Chondrocyte (in vitro differentiated cells): ENCODE data around the gene RHBDF2. TPM values are rescaled to one million over a fixed set of nuclear protein-coding genes. Genes with fewer than 3 reads are reported as not detected.
A peak's percentile ranks its signal among the peaks of the same experiment; 100 is the strongest.
"Not testable (repeated sequence)": the region's sequence is repeated elsewhere in the genome, so short reads cannot be mapped to it uniquely, and the experiment has no call there.

Experiments used
- DNase-seq: peaks from one replicate; pipeline ENCODE4 v3.0.0; 2021; ENCODE audit warnings: mixed read lengths, low spot score
- H3K27ac Mint-ChIP-seq: one replicate; pipeline ENCODE4 v1.8.0; 2021; ENCODE audit warnings: mild to moderate bottlenecking, moderate library complexity, mixed read lengths; ENCODE audit not compliant: unreplicated experiment
- H3K27me3 Mint-ChIP-seq: 2 replicates; pipeline ENCODE4 v1.8.0; 2021; ENCODE audit warnings: low read depth, mixed read lengths
- H3K36me3 Mint-ChIP-seq: 2 replicates; pipeline ENCODE4 v1.8.0; 2021; ENCODE audit warnings: low read depth, mixed read lengths
- H3K4me1 Mint-ChIP-seq: 2 replicates; pipeline ENCODE4 v1.8.0; 2021; ENCODE audit warnings: low read depth, mild to moderate bottlenecking, mixed read lengths
- H3K4me3 Mint-ChIP-seq: one replicate; pipeline ENCODE4 v1.8.0; 2021; ENCODE audit warnings: mild to moderate bottlenecking, moderate library complexity, mixed read lengths; ENCODE audit not compliant: unreplicated experiment
- H3K9me3 Mint-ChIP-seq: 2 replicates; pipeline ENCODE4 v1.8.0; 2021; ENCODE audit warnings: low read depth, mixed read lengths
- total RNA-seq: library from RNA; stranded (reverse); gene quantifications from 3 replicates; pipeline ENCODE4 v1.2.1, GENCODE V29; 2021
- TF ChIP-seq, protein P1 (sequence below): fragments of 200-600 bp; sonication (generic); IDR thresholded peaks from 2 replicates; pipeline ENCODE4 v1.5.0; 2021; ENCODE audit warnings: antibody characterized with exemption, mild to moderate bottlenecking, moderate library complexity

The RHBDF2 gene
- total RNA-seq, 1 donor from 2014 or later, result 5.4 TPM

GRCh38 chr17:76535788-76536510, 34.7 kb upstream of the RHBDF2 start:
- H3K27ac Mint-ChIP-seq, result no peak overlapping the region
- no peak for DNase-seq
- peaks cover 11% of the 10 kb centered on the region for H3K4me1 Mint-ChIP-seq
- H3K9me3 Mint-ChIP-seq, result no peaks in the 10 kb centered on the region
- no peaks in the 10 kb centered on the region for H3K27me3 Mint-ChIP-seq
- H3K36me3 Mint-ChIP-seq, result no peaks in the 10 kb centered on the region
- TF ChIP-seq, protein P1, sequence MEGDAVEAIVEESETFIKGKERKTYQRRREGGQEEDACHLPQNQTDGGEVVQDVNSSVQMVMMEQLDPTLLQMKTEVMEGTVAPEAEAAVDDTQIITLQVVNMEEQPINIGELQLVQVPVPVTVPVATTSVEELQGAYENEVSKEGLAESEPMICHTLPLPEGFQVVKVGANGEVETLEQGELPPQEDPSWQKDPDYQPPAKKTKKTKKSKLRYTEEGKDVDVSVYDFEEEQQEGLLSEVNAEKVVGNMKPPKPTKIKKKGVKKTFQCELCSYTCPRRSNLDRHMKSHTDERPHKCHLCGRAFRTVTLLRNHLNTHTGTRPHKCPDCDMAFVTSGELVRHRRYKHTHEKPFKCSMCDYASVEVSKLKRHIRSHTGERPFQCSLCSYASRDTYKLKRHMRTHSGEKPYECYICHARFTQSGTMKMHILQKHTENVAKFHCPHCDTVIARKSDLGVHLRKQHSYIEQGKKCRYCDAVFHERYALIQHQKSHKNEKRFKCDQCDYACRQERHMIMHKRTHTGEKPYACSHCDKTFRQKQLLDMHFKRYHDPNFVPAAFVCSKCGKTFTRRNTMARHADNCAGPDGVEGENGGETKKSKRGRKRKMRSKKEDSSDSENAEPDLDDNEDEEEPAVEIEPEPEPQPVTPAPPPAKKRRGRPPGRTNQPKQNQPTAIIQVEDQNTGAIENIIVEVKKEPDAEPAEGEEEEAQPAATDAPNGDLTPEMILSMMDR, result no peak
- no peak overlapping the region for H3K4me3 Mint-ChIP-seq

DNA sequence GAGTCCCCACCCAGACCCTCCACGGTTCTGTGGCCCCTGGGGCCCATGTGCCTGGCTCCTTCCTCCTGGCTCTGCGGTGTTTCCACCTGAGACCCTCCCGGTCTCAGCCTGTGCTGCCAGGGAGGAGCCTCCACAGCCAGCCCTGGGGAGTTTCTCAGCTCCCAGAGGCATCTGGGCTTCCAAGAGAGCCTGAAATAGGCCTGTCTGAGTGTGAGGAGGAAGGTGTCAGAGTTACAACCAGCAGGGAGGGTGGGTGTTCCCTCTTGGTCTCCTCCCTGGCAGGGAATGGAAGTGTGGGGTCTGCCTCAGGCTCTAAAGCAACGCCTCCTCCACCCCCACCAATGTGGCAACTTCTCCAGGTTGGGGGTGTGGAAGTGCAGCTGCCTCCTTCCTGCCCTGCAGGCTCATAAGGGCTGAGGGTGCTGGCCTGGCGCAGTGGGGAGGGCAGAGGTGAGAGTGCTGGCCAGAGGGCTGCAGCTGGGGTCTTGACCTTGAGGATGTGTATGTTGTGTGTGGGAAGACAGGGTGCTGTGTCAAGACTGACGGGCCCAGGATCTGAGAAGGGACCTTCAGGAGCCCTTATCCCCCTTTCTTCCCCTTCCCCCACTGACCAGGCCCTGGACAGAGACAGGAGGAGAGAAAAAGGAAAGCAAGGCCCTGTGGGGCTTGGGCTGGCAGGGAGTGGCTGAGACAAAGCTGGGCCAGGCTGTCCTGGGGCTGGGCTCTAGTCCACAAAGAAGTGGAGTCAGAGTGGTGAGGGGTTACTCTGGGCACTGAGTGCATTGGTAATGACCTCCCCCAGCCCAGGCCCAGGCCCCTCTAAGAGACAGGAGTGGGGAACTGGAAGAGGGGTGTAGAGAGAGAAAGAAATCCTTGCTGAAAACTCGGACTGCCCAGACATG, 33.9 kb upstream of the RHBDF2 start:
- no peak overlapping the region for H3K27ac Mint-ChIP-seq
- H3K9me3 Mint-ChIP-seq, result no peaks in the 10 kb centered on the region
- H3K36me3 Mint-ChIP-seq, result no peaks in the 10 kb centered on the region
- TF ChIP-seq, protein P1, result no peak
- H3K4me3 Mint-ChIP-seq, result no peak overlapping the region
- no peaks in the 10 kb centered on the region for H3K27me3 Mint-ChIP-seq
- peaks cover 11% of the 10 kb centered on the region for H3K4me1 Mint-ChIP-seq
- DNase-seq, result no peak

DNA sequence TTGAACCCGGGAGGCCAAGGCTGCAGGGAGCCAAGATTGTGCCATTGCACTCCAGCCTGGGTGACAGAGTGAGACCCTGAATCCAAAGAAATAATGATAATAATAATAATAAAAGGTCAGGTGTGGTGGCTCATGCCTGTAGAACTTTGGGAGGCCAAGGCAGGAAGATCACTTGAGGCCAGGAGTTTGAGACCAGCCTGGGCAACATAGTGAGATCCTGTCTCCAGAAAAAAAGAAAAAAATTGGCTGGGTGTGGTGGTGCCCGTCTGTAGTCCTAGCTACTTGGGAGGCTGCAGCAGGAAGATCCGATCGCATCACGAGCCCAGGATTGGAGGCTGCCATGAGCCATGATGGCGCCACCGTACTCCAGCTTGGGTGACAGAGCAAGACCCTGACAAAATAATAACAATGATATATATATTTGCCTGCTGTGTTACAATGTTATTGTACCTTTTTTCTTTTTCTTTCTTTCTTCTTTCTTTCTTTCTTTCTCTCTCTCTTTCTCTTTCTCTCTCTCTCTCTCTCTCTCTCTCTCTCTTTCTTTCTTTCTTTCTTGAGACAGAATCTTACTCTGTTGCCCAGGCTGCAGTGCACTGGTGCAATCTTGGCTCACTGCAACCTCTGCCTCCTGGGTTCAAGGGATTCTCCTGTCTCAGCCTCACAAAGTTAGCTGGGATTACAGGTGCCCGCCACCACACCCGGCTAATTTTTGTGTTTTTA, 32.6 kb upstream of the RHBDF2 start:
- H3K4me1 Mint-ChIP-seq, result peaks cover 23% of the 10 kb centered on the region
- H3K27ac Mint-ChIP-seq, H3K4me3 Mint-ChIP-seq, H3K27me3 Mint-ChIP-seq, H3K9me3 Mint-ChIP-seq, H3K36me3 Mint-ChIP-seq: not testable (repeated sequence)
- DNase-seq, result peak; percentile 22

DNA sequence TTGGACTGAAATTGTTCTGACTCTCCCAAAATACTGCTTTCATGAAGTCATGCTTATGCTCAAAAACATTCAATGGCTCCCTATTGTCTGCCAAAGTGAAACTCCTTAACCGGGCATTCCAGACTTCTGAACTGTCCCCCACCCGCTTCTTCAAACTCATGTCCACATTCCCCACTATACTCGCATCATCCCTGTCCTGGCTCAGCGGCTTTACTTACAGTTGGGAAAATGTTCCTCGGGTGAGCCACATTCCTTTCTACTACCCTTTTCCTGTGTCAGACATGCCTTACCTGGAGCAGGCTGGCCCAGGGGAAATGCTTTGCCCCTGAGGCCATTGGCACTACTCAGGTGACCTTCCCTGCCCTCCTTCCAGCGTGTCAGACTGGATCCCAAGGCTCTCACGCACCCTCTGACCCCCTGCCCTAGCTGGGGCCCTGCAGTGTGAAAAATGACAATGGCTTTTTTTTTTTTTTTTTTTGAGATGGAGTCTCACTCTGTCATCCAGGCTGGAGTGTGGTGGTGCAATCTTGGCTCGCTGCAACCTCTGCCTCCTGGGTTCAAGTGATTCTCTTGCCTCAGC, 30.9 kb upstream of the RHBDF2 start:
- no peaks in the 10 kb centered on the region for H3K9me3 Mint-ChIP-seq
- TF ChIP-seq, protein P1, result no peak
- H3K4me1 Mint-ChIP-seq, result peaks cover 37% of the 10 kb centered on the region
- no peak overlapping the region for H3K27ac Mint-ChIP-seq
- no peak for DNase-seq
- no peak overlapping the region for H3K4me3 Mint-ChIP-seq
- no peaks in the 10 kb centered on the region for H3K27me3 Mint-ChIP-seq
- H3K36me3 Mint-ChIP-seq, result no peaks in the 10 kb centered on the region

- Mint-ChIP-seq H3K4me1 (peaks cover 38% of the 10 kb centered on the region), H3K27me3 (no peaks in the 10 kb centered on the region), H3K36me3 (no peaks in the 10 kb centered on the region), H3K27ac (no peak overlapping the region), H3K4me3 (no peak overlapping the region), H3K9me3 (no peaks in the 10 kb centered on the region)
- TF ChIP-seq, protein P1, result no peak
- DNase-seq, result no peak
These were observed 30.3 kb upstream of the RHBDF2 start for GRCh38 chr17:76531486-76532038.
